Gastrocnemius medialis (tissue), 4 donors: ENCODE data around the gene SNAP25. TPM values are rescaled to one million over a fixed set of nuclear protein-coding genes. Genes with fewer than 3 reads are reported as not detected.

Experiments
- ATAC-seq, 2 donors: fragments of 150-250 bp; one replicate each; pipeline ENCODE4 v1.9.1; 2016
- DNase-seq, 2 donors: peaks; one replicate each; pipeline ENCODE4 v3.0.0-alpha.2; 2019
- H3K27ac ChIP-seq, 4 donors: fragments of 200-600 bp; sonication (generic); 1 replicate in 1 of 4; 2 replicates in 3 of 4; pipeline ENCODE4 v1.5.1; 2016 to 2018; ENCODE audit warnings: mild to moderate bottlenecking in 2 of 4, moderate library complexity in 1 of 4
- H3K27me3 ChIP-seq, 3 donors: fragments of 200-600 bp; sonication (generic) in 2 of 3; 1 replicate in 1 of 3; 2 replicates in 2 of 3; pipeline versions ENCODE4 v1.5.1 to v1.6.0; 2016 to 2019; ENCODE audit warnings: mild to moderate bottlenecking in 1 of 3, moderate library complexity in 1 of 3
- H3K36me3 ChIP-seq, 2 donors: fragments of 200-600 bp; sonication (generic) in 1 of 2; one replicate each; pipeline ENCODE4 v1.5.1; 2017 to 2018
- H3K4me1 ChIP-seq, 2 donors: fragments of 200-600 bp; sonication (generic) in 1 of 2; one replicate each; pipeline ENCODE4 v1.5.1; 2016 to 2017; ENCODE audit warnings: mild to moderate bottlenecking in 2 of 2
- H3K4me3 ChIP-seq, 4 donors: fragments of 200-600 bp; sonication (generic) in 3 of 4; 1 replicate in 1 of 4; 2 replicates in 3 of 4; pipeline ENCODE4 v1.5.1; 2016 to 2019; ENCODE audit warnings: mild to moderate bottlenecking in 2 of 4
- H3K9me3 ChIP-seq, 3 donors: fragments of 200-600 bp; sonication (generic) in 2 of 3; 1 replicate in 1 of 3; 2 replicates in 2 of 3; pipeline ENCODE4 v1.5.1; 2016 to 2019
- CTCF ChIP-seq, 5 experiments: fragments of 450-650 bp in 3 of 5; fragments of 200-600 bp in 2 of 5; sonication (generic) in 2 of 5; IDR thresholded peaks in 4 of 5; conservative IDR thresholded peaks in 1 of 5; 1 replicate in 4 of 5; 2 replicates in 1 of 5; pipeline ENCODE4 v1.5.1; 2016 to 2019; ENCODE audit warnings: antibody characterized with exemption in 5 of 5, mild to moderate bottlenecking in 3 of 5, moderate library complexity in 3 of 5
- POLR2A ChIP-seq, 2 donors: fragments of 450-650 bp; IDR thresholded peaks; one replicate each; pipeline ENCODE4 v1.6.1; 2017; ENCODE audit warnings: antibody characterized with exemption in 2 of 2, mild to moderate bottlenecking in 2 of 2, moderate library complexity in 2 of 2
- in situ Hi-C, 4 donors: fragments of 200-750 bp; cut with MboI; loops; one replicate each; pipeline versions ENCODE4 v1.15.0 to v1.8.0; 2017; ENCODE audit warnings: low sequenced_read_pairs in 4 of 4
- intact Hi-C: fragments of 100-400 bp; cut with DNase I; formaldehyde crosslinking; loops from one replicate; pipeline ENCODE4 v1.15.1; 2023; ENCODE audit warnings: low total_unique reads
- total RNA-seq, 4 donors: library from RNA; depleted of rRNA; stranded (reverse); fragments of >200 nt; gene quantifications; one replicate each; pipeline versions ENCODE4 v1.1.0 to v1.2.3, GENCODE V29; 2016

Gene SNAP25
- total RNA-seq, 4 donors from 2014 or later, result 0.23 TPM; not detected in 3

- Histone ChIP-seq H3K4me3 (no peak overlapping the region), H3K36me3 (no peaks in the 10 kb centered on the region), H3K27ac (no peak overlapping the region), H3K9me3 (no peaks in the 10 kb centered on the region), H3K4me1 (no peaks in the 10 kb centered on the region), H3K27me3 (no peaks in the 10 kb centered on the region)
- intact Hi-C loops, result no loop called here
- TF ChIP-seq CTCF (IDR thresholded peaks at IDR 0.05 in 4 of 5, conservative IDR thresholded peaks at IDR 0.05 in 1 of 5) (no peak), POLR2A (IDR thresholded peaks at IDR 0.05) (no peak)
- ATAC-seq (no peak), DNase-seq (no peak)
- in situ Hi-C loops, result no loop called here
Measured at GRCh38 chr20:10347086-10347880, 128.7 kb downstream of the SNAP25 start.

- H3K27me3 ChIP-seq, result no peaks in the 10 kb centered on the region
- H3K4me3 ChIP-seq, result no peak overlapping the region
- H3K36me3 ChIP-seq, result no peaks in the 10 kb centered on the region
- H3K9me3 ChIP-seq, result no peaks in the 10 kb centered on the region
- no peak for ATAC-seq
- in situ Hi-C loops (no loop called here), intact Hi-C loops (no loop called here)
- no peak overlapping the region for H3K27ac ChIP-seq
- no peak for TF ChIP-seq CTCF (IDR thresholded peaks at IDR 0.05 in 4 of 5, conservative IDR thresholded peaks at IDR 0.05 in 1 of 5)
- no peak for TF ChIP-seq POLR2A (IDR thresholded peaks at IDR 0.05)
- DNase-seq, result no peak
- H3K4me1 ChIP-seq, result no peaks in the 10 kb centered on the region
Measured at GRCh38 chr20:10349118-10349517, 130.5 kb downstream of the SNAP25 start.

GRCh38 chr20:10350188-10350842 lies 131.7 kb downstream of the SNAP25 start:
- ATAC-seq, result no peak

GRCh38 chr20:10352934-10353824 lies 134.5 kb downstream of the SNAP25 start:
- H3K9me3 ChIP-seq, result no peaks in the 10 kb centered on the region
- in situ Hi-C loops, result no loop called here
- no peaks in the 10 kb centered on the region for H3K36me3 ChIP-seq
- intact Hi-C loops, result no loop called here
- DNase-seq (no peak), ATAC-seq (no peak)
- H3K27ac ChIP-seq, result peak overlapping the region; percentile 10 to 70 (median 48)
- TF ChIP-seq POLR2A (IDR thresholded peaks at IDR 0.05) (no peak), CTCF (IDR thresholded peaks at IDR 0.05 in 4 of 5, conservative IDR thresholded peaks at IDR 0.05 in 1 of 5) (no peak)
- H3K4me3 ChIP-seq, result no peak overlapping the region
- H3K4me1 ChIP-seq, result no peaks in the 10 kb centered on the region
- no peaks in the 10 kb centered on the region for H3K27me3 ChIP-seq

More at GRCh38 chr20:10350188-10350842, 131.7 kb downstream of the SNAP25 start:
- Histone ChIP-seq H3K27ac (peak overlapping the region in 3 of 4 donors; percentile 48 to 68 (median 64)), H3K4me3 (no peak overlapping the region), H3K4me1 (no peaks in the 10 kb centered on the region), H3K27me3 (no peaks in the 10 kb centered on the region), H3K9me3 (no peaks in the 10 kb centered on the region), H3K36me3 (no peaks in the 10 kb centered on the region)
- TF ChIP-seq CTCF (IDR thresholded peaks at IDR 0.05 in 4 of 5, conservative IDR thresholded peaks at IDR 0.05 in 1 of 5) (no peak), POLR2A (IDR thresholded peaks at IDR 0.05) (no peak)
- no peak for DNase-seq
- intact Hi-C loops (no loop called here), in situ Hi-C loops (no loop called here)
